Ramos (cell line): Measurements from ENCODE around the gene DHTKD1.
"Not testable (repeated sequence)": the region's sequence is repeated elsewhere in the genome, so short reads cannot be mapped to it uniquely, and the experiment has no call there.

ENCODE experiments used
- in situ Hi-C: fragments of 300-500 bp; cut with MboI; formaldehyde crosslinking; loops from one replicate; pipeline ENCODE4 v1.14.3; 2022; ENCODE audit warnings: low sequenced_read_pairs; ENCODE audit not compliant: unreplicated experiment

DHTKD1 gene

GRCh38 chr10:12063483-12063818, 5.3 kb upstream of the DHTKD1 start:
- in situ Hi-C loops, result no loop called here

DNA sequence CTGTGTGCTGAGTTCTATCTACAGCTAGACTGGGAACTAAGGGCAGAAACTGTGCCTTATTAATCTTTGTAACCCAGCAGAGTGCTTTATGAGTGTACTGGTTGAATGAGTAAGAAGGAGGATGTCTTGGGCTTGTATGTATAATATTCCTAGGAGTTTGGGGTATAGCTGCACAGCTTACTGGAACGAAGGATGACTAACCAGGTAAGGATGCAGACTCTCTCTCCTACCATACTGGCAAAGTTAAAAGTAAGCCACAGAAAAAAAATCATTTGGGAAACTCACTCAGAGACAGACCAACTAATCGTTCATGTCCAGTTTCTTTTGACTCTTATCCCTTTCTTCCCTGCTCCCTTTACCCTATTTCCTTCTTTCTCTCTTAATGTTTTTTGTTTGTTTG, 1.4 kb upstream of the DHTKD1 start:
- in situ Hi-C loops, result no loop called here

- in situ Hi-C loops, result not testable (repeated sequence)
These were observed 2.7 kb downstream of the DHTKD1 start for GRCh38 chr10:12071441-12071840.

DNA sequence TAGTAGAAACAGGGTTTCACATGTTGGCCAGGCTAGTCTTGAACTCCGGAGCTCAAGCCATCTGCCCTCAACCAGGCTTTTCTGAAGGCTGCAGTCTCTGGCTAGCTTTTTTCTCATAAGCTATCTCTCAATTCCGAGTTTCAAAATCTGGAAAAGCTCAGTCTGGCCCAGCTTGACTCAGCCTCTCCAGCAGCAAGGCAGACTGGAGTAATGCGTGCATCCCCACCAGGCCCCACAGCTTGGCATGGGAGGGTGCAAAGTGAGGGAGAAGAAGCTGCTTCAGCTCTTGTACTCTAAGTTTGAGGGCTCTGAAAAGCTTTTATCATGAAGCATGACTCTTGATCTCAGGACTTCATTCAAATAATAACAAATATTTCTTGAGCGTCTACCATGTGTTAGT, 4.8 kb downstream of the DHTKD1 start:
- in situ Hi-C loops, result no loop called here

DNA sequence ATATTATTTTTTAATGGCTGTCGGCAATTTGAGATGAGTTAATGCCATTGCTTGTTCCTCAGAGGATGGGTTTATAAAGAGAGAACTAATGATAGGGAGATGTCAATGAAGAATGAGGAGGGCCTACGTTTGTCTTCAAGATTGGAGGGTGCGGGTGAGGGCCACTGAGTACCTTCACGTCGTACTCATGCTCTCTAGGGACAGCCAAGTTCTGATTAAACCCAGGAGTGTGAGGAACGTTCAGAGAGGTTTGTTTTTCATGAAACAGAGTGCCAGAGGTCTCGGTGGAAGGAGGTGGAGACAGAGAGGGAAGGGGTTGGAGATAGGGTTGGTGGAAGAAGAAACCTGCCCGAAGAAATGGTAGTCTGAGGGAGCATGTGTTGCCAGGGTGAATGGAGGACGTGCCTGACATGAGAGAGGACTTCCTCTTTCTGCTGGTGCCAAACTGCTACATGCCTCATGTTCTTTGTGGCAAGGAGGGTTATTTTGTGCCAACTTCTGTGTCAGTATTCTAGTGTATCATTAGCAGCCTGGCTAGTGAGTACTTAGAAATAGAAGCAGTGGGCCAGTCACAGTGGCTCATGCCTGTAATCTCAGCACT, 8.9 kb downstream of the DHTKD1 start:
- in situ Hi-C loops, result no loop called here

- in situ Hi-C loops, result no loop called here
These were observed 12.7 kb downstream of the DHTKD1 start for GRCh38 chr10:12081470-12081869.

DNA sequence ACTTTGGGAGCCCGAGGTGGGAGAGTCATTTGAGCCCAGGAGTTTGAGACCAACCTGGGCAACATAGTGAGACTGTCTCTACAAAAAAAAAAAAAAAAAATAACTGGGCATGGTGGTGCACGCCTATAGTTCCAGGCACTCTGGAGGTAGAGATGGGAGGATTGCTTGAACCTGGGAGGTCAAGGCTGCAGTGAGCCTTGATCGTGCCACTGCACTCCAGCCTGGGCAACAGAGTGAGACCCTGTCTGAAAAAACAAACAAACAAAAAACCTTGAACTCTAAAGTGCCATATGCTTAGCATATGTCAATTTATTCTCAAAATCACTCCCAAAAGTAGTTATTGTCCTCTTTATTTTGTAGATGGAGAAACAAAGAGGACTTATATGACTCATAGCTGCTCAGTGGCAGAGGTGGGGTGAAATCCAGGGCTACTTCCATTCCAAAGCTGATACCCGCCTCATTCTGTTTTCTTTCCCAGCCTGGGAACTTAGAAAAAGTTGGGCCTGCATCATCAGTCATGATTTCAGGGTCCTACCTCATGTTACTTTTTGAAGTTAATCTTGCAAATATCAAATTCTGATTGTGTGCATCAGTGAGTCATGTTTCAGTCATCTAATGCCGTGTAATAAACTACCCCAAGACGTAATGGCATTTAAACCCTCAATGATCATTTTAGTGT, 13.3 kb downstream of the DHTKD1 start:
- in situ Hi-C loops, result no loop called here

DNA sequence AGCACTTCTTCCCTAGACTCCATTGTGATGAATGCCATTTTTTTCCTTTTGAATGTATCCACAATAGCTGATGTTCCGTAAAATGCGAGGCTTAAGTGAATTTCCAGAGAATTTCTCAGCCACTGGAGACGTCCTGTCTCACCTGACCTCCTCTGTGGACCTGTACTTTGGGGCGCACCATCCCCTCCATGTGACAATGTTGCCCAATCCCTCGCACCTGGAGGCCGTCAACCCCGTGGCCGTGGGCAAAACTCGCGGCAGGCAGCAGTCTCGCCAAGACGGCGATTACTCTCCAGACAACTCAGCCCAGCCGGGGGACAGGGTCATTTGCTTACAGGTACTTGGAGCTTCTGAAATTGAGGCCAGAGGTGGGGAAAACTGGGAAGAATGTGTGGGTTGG, 20.2 kb downstream of the DHTKD1 start:
- in situ Hi-C loops, result no loop called here

- in situ Hi-C loops, result no loop called here
These were observed 22.7 kb downstream of the DHTKD1 start for GRCh38 chr10:12091421-12091820.

GRCh38 chr10:12097361-12097760, 28.6 kb downstream of the DHTKD1 start:
- in situ Hi-C loops, result not testable (repeated sequence)

DNA sequence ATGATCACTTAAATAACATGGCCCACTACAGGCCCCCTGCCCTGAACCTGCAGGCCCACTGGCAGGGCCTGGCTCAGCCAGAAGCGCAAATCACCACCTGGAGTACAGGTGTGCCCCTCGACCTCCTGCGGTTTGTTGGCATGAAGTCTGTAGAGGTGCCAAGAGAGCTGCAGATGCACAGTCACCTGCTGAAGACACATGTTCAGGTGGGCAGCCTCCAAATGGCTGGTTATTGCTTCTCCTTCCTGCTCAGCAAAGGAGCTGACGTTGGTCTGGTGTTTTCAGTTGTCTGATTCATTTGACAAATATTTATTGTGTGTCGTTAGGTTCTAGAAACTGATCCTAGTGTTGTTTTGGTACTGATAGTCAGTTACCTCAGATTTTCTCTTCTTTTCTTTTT, 29.0 kb downstream of the DHTKD1 start:
- in situ Hi-C loops, result no loop called here

DNA sequence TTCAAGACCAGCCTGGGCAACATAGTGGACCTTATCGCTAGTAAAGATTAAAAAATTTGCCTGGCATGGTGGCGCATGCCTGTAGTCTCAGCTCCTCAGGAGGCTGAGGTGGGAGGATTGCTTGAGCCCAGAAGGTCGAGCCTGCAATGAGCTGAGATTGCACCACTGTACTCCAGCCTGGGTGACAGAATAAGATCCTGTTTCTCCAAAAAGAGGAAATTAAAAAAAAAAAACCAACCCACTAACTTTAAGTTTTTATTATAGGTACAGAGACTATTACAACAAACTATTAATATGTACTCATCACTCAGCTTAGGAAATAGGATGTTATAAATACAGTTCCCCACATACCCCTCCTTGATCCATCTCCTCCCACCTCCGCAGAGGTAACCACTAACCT, 30.2 kb downstream of the DHTKD1 start:
- in situ Hi-C loops, result no loop called here

DNA sequence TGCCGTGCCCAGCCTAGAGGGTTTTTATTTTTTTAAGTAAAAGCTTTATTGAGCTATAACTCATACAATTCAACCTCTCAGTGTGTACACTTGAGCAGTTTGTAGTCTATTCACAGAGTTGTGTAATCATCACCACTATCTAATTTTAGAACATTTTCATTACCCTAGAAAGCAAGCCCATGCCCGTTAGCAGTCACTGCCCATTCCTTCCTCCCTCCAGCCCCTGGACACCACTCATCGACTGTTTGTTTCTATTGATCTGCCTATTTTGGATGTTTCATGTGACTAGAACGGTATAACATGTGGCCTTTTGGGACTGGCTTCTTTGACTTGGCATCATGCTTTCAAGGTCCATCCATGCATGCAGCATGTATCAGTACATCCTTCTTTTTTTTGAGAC, 35.0 kb downstream of the DHTKD1 start:
- in situ Hi-C loops, result no loop called here

GRCh38 chr10:12107781-12108180, 39.0 kb downstream of the DHTKD1 start:
- in situ Hi-C loops, result no loop called here

DNA sequence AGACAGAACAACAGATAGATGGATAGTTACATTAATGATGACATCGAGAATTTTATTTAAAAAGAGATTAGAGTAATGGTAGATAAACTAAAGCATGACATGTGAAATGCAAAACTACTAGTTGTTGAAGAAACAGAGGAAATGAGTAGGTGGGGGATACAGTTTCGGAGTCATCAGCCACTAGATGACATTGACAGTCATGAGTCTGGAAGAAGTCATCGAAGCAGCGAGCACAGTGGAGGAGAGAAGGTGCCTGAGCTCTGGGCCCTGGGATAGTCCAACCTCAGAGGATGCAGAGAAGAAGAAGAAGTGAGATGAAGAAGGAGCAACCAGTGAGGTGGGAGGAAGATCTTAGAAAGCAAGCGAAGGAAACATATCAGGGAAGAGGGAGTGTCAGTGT, 40.5 kb downstream of the DHTKD1 start:
- in situ Hi-C loops, result no loop called here

GRCh38 chr10:12111528-12111927, 42.8 kb downstream of the DHTKD1 start:
- in situ Hi-C loops, result no loop called here

- in situ Hi-C loops, result no loop called here
These were observed 44.9 kb downstream of the DHTKD1 start for GRCh38 chr10:12113627-12114026.

GRCh38 chr10:12121673-12122072, 52.9 kb downstream of the DHTKD1 start:
- in situ Hi-C loops, result no loop called here

DNA sequence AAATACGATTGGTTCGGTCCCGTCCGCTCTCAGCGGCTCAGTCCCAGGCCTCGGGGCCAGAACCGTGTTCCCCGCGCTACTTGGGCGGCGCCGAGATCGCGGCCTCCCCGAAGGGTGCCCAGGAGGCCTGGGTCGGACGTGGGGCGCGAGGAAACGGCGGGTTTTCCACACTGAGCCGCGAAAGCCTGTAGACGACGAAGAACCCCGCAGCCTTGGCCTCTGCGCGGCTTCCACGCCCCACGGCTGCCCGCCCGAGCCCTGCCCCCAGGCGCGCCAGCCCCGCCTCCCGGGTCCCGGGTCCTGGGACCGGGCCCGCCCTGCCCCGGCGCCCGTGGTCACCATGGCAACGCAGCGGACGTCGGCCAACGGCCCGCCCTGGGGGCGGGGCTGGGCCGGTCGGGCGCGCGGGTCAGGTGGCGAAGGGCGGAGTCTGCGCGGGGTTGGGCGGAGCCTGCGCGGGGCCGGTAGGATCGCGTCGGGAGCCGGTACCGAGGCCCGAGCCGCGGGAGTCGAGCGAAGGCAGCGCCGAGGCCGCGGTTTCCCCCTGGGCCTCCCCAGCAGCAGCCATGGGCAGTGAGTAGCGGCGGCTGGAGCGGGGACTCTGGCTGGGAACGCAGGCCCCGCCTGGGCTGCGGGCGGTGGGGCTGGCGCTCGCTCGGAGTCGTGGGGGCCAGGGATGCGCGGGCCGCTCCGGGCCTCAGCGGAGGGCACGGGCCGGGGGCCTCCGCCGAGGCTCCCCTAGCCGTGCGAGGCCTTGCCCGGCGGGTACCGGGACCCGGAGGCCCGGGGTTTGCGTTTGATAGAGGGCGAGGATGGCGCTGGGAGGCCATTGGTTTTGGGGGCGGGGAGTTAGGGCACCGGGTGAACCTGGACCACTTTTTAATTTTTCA, 60.7 kb downstream of the DHTKD1 start, which contains the start of gene SEC61A2:
Gene SEC61A2, plus strand, starts transcription at position 456 of the 890 bp plus-strand sequence. Its CDS starts 111 bp downstream, at position 567.
- in situ Hi-C loops, result no loop called here

DNA sequence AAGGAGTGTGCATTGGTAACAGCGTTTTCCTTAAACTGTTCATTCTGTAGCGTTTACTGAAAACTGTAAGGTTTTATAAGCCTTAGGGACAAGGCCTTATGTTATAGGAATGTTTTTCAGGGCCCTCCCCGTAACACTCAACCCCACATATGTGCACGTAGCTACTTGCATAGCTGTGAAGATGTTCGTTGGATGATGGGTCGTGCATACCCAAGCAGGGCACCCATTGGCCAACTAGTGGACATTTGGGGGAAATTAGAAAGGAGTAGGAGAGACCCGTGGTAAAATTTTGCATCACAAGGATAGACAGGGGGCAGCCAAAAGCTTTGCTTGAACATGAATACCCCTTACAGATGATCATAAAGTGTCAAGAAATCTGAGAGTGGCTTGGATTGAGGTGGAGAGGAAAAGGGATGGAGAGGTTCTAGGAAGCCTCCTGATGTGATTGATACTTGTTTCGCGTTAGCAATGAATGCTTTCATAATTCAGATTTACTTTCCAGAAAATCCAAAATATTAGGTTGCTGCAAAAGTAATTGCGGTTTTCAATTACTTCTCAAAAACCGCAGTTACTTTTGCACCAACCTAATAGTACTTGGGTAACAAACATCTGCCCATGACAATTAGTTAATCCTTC, 61.6 kb downstream of the DHTKD1 start:
- in situ Hi-C loops, result no loop called here

DNA sequence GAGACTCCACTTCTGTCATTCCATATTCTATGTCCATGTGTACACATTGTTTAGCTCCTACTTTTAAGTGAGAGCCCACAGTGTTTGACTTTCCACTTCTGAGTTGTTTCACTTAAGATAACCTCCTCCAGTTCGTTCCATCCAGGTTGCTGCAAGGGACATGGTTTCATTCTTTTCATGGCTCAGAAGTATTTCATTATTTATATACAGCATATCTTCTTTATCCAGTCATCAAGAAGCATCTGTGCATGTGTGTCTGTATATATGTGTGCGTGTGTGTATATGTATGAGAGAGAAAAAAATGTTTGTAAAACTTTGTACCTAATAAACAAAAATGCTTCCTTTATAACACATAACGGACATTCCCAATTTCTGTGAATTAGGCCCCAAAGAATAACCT, 66.9 kb downstream of the DHTKD1 start:
- in situ Hi-C loops, result no loop called here
